ENCODE data around the gene SP1.

DNA sequence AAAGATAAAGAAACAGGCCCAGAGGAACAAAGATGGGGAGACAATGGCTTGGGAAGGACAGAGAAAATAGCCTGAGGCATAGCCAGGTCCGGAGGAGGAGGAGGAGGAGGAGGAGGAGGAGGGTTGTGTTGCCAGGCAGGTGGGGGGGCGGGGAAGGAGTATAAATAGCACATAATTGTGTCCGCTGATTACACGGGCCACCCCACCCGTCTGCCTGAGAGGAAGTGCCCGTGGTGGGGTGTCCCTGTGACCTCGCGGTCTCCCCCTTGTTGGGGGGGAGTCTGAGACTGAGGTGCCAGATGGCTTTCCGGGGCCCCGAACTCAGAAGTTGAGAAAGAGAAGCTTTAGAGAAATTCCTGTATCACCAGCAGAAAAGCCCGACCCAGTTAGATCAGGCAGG is 42.0 kb upstream of the SP1 start:
- TF ChIP-seq YY1 (IDR thresholded peaks at IDR 0.05; ENCODE audit: insufficient read depth, insufficient read length): no peak
- TF ChIP-seq ZNF274 (IDR thresholded peaks at IDR 0.05; ENCODE audit: low read depth, low read length): no peak
- TF ChIP-seq SUZ12 (IDR thresholded peaks at IDR 0.05; ENCODE audit: extremely low read depth, insufficient read depth, insufficient read length): no peak

Measured in NT2/D1 (cell line).